GM21529 (cell line): ENCODE data around the gene ARID3C.

Experiments
- ATAC-seq: cut with Tn5 transposase; IDR thresholded peaks from one replicate; pipeline ENCODE4 v1.9.1; 2021; ENCODE audit not compliant: unreplicated experiment

ARID3C gene

DNA sequence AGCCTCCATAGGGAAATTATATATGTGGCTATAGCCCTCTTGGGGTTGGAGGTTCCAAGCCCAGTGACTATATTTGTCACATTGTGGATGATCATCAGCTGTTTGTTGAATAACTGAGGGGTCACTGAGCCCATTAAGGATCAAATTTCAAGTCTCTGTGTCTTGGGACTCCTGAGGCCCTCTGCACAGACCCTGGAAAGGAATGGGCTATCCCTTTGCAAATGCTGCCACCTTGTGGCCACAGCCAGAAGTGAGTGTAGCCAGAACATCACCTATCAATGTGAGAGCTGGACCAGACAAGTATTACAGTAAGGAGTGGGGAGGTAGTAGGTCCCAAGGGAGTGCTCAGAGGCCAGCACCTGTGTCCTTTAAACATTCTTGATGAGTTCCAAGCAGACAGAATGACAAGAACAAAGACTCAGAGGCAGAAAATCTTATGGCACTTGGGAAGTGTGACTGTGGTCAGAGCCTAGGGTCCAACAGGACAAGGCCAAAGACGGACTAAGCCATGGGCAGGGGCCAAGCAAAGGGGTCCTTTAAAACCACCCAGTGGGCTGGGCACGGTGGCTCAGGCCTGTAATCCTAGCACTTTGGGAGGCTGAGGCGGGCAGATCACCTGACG is 25.1 kb downstream of the ARID3C start:
- ATAC-seq: peak; percentile 79

DNA sequence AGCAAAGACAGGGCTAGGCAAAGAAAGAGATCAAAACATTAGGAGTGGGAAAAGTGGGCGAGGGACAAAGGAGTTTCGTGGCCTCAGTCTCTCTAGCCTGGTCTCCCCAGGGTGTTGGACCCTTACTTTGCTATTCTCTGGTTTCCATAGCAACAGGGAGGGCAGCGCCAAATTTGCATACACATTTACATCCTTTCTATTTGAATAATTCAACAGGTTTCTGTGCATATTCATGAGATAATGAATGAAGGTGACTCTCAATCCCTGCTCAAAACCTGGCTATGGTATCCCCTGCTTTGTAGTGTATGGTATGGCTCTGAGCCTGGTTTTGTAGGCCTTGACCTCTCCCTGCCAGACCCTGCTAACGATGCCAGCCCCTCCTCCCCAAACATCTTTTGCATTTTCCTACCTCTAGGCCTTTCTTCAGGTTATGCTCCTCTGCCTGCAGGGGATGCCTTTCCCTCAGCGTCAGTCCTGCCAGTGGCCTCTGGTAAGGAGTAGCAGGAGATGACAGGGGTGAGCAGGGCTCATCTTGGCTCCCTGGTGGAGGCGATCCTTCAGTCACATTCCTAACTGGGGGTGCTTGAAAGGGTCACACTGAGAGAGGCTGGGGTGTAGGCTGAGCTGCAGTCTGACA is 26.8 kb downstream of the ARID3C start:
- no peak for ATAC-seq

DNA sequence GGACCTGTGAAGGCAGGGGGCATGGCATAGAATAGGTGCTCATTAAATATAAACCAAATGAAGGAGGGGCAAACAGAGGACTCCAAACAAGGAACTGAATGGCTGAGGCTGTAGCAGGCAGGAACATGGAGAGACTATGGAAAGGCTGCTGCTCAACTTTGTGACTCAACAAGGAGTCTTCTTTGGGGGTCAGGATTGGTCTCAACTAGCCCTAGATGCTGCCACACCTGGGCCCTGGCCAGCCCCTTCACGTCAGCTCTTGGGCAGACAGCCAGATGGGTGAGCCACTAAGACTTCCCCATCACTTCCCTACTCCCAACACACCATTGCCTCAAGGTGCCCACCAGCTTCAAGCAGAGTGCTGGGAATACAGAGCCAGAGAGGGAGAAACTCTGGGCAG is 28.0 kb downstream of the ARID3C start:
- no peak for ATAC-seq

DNA sequence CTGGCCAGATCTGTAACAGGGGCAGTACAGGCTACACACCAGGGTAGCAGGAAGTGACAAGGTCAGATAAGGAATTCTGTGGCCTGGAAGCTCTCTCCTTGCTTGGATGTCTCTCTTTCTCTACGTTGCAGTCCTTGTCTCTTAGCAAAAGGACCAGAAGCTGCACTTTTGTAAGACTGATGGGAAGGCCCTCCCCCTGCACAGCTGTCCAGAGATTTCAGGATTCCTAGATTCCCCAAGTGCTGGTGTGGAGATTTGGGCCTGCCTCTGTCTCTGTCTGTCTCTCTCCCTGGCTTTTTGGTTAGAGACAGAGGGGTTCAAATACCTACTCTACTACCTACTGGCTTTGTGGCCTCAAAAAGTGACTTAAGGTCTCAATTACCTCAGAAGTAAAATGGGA is 29.3 kb downstream of the ARID3C start:
- ATAC-seq: no peak

DNA sequence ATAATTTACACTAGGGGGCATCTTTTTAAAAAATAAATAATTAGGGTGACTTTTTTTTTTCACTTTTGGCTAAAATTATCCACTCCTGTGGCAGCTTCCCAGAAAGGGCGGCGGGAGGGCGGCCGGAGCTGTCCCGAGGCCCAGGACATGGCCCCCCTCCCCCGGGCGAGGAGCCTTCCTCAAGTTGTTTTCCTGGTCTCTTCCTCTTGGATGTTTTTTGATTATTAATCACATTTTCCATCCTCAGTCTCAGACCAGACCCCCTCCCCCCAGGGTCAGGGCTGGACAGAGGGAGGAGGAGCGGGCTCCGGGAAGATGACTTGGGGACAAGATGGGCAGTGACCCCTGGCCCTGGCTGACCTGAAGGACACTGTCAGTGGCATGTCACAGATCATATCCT is 34.7 kb downstream of the ARID3C start:
- no peak for ATAC-seq

DNA sequence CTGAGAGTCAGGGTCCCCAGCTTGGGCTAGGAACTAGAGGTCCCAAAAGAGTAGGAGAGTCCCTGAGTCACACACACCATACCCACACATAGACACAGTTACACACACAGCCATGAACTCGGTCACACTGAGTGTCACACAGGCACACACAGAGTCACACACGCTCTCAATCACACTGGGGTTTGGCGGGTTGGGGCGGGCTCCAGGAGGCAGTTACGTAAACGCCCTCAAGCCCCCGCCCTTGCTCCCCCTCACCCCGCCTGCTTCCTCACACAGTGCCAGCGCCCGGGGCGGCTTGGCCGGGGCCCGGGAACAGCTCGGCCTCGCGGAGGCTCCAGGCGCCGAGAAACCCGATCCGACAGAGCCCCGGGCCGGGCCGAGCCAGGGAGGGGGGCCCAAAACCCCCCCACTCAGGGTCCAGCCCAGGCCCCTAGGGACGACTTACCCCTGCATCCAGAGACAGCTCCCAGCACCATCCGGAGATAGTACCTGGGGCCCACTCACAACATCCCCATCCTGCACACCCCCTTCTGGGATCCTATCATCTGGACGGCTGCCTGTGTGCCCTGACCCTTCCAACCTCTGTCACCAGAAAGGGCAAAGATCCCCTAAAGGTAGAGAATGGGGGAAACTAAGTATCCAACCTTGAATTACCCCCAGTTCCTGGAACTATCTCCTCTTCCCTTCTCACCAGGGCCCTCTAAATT is 35.8 kb downstream of the ARID3C start:
- ATAC-seq: no peak

DNA sequence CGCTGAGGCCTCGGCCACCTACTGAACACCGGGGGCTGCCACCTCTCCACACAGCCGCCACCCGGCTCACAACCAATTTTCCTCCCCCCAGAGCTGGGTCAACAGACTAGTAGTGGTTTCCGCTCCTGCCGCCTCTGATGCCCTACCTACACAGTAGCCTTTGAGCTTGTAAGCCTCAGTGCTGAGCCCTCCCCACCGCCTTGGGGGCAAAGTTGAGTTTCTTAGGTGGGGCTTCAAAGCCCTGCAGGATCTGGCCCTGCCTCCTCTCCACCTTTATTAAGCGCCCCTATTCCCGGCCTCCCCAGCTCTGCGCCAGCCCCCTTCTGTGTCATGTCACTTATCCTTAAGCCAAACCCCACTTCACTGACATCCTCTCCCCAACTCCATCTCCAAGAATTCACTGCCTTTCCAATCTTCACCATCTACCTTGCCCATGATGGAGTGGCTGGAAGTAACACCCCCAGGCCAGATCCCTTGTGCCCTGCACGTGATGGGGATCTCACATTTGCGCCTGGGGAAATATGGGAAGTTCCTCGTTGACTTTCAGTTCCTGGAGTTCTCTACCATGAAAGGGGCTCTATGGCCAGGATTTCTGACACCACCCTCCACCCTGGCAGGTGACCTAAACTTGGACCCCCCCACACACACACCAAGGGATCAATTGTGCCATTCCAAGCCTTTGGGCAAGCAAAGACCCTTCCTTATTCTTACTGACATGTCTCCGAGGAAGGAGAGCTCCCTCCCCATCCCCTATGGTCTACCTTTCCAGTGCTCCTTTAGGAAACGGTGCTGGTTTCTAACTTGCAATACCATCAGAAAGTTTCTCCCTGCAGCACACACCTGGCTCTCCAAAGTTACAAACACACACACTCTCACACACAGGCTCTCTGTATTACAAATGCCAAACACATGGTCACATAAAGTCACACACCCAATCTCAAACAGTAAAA is 36.7 kb downstream of the ARID3C start:
- ATAC-seq: no peak

GRCh38 chr9:34591248-34591916 is 37.5 kb downstream of the ARID3C start:
- peak; percentile 75 for ATAC-seq

DNA sequence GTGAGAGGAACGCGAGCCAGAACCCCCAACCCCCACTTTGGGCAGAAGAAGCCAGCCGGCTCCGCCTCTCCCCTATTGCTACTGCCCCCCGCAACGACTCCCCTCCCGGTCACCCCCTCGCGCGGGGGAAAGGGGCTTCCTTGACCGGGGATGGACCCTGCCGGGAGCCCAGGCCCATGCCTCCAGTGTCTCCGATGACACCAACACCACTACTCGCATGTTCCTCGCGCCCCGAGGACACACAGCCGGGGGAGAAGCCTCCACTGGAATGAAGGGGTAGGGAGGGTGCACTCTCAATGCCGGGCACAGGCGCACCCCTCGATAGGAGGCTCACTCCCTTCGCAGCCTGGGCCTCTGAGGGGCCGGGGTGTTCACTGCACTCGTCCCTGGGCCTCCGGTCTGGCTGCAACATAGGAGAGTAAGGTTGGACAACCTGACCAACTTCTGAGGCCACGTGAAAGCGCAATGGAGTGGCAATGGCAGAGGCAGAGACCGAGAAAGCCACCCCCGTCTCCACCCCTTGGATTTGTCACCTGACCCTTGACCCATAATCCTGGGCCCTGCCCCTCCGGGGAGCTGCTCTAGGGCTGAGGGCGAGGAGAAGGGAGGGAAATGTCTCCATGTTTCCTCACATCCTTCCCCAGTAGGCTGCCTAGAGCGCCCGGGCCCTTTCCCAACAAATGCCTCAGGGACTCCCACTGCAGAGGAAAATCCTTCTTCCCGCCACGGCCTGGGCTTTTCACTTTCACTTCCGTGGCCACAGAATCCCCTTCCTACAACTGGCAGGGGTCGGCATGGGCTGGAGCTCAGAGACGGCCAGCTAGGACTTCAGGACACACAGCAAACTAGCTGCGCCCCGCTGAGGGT is 38.3 kb downstream of the ARID3C start:
- ATAC-seq: no peak

DNA sequence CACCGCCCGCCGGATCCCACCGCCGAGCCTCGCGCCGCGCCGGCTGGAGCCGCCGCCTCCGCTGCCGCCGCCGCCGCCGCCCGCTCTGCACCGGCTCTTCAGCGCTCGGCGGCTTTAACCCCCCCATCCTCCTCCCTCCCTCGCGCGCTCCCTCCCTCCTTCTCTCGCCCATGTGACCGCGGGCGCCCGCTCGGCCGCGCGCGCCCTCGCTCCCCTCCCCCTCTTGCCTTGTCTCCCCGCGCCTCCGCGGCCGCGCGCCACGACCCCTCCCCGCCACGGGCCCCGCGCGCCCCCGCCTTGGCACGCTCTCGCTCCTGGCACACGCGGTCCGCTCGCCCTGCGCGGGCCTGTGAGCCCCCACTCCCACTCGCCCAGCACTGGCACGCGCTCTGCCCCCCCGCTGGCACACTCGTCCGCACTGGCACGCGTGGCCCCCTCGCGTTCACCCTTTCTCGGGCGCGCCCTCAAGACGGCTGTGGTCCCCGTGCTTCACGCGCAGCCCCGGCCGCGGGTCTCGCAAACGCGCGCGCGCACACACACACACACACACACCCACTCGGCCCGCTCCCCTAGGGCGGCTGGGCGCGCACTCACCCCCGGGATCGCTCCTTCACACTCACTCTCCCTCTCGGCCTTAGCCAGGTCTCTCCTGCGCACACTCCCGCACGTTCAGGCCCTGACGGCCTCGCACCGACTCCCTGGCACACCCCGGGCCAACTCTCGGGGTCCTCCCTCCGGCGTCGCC is 39.1 kb downstream of the ARID3C start, which contains the start of gene CNTFR:
CNTFR (minus strand) TSS at position 89 of the 745 bp plus-strand sequence. CDS start 20,743 bp downstream, outside the sequence.
- ATAC-seq: no peak

DNA sequence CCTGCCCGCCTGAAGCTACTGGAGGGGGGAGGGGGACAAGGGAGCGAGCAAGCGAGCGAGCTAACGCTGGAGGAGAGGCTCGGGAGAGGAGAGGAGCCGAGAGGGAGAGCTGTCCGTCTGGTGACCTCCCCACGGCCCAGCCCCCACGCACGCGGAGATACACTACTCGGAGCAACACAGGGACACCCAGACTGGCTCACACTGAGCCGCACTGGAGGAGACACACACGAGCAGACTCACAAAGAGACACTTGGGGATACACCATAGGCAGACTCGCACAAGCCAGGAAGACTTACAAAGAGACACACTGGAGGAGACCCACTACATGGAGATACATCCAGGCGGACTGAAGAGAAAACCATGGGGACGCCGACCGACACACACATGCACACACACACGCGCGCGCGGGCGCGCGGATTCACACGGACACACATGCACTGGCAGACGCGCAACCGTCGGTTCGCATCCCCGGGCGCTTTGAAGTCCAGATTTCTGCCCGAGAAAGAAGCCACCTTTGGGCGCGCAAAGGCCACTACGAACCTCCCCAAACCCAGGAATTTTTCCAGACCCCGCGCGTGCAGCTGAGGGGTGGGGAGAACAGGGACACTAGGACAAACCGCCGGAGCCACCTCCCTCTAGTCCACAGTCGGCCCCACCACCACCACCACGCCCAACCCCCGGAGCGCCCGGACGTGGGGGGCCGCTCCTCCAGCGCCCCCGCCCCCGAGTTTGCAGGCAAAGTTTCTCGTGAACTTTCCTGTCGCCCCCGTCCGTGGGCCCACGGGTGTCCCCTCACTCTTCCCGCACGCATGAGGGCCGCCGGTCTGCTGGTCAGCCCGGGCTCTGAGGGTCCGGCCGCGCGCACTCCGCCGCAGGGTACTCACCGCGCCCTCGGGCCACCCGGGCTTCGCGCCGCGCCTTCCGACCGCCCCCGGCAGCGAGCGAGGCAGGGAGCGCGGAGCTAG is 39.9 kb downstream of the ARID3C start:
- no peak for ATAC-seq

DNA sequence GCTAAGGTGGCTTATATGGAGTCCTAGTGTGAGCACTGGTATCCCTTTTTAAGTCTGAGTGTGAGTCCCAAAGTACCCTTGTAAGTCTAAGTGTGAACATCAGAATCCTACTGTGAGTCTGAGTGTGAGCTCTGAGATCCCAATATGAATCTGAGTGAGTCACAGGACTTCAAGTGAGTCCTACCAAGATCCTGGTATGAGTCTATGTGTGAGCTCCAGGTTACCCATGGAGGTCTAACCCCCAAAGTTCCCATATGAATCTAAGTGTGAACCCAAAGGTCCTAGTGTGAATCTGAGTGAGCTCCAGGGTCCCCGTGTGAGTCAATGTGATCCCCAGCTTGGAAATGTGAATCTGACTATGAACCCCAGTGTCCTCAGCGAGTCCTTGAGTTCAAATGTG is 41.6 kb downstream of the ARID3C start:
- ATAC-seq: no peak

GRCh38 chr9:34585946-34586669 is 42.8 kb downstream of the ARID3C start:
- ATAC-seq: no peak

DNA sequence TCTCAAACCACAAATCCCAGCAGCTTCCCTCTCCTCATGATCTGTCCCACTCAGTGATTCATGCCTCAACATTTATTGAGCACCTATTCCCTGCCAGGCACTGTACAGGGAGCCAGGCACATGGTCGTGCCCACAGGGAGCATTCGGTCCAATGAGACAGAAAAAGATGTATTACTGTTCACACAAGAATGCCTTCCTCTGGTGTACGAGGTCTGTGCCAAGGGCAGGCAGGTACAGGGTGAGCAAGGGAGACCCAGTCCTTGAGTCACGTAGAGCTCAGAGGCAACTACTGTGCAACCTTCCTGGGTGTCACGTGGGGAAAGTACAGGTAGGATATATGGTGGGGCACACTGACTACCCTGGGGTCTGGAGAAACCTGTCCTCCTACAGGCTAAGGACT is 43.9 kb downstream of the ARID3C start:
- no peak for ATAC-seq

DNA sequence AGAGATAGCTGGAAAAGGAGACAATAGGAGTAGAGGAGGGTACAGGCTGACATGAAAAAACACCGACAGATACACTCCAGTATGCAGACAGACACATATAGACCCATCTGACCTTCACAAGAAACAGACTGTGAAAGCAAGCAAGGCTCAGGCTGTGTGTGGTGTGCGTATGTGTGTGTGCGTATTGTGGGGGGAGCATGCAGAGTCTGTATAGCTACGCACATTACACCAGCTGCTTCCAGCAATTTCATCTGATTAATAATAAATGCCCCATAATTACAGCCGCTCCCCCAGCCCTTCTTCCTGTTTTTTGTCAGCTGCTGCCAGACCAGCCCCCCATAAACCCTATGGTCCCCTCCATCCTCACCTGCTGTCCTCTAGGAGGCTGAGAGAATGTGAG is 46.1 kb downstream of the ARID3C start:
- no peak for ATAC-seq

- ATAC-seq: no peak
These were observed 47.5 kb downstream of the ARID3C start for GRCh38 chr9:34581318-34581717.

DNA sequence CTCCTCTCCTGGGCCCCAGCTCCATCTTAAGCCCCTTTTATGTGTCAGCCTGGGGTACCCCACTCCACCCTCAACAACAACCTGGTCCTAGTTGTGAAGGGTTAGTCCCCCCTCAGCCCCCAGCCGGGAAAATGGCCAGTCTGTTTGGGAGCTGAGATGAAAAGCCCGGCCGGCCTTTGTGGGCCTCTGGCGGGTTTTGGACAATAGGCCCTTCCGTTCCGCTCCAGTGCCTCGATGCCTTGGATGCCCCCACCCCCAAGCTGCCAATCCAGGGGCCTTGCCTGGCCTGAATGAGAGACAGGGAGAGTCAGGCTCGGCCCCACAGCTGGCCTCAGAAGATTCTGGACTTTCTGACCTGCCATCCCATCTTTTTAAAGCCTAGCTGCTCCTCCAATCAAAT is 48.5 kb downstream of the ARID3C start:
- ATAC-seq: no peak
